ENCODE data around the gene XRCC4. TPM values are rescaled to one million over a fixed set of nuclear protein-coding genes. Genes with fewer than 3 reads are reported as not detected.

XRCC4 gene
- total RNA-seq, 1 donor, result 36.5 TPM

- TF ChIP-seq CTCF (IDR thresholded peaks at IDR 0.05; ENCODE audit: insufficient read depth, low read length), result no peak
- DNase-seq (ENCODE audit: low read depth), result no peak
These were observed 141.7 kb downstream of the XRCC4 start for GRCh38 chr5:83219077-83219476.

GRCh38 chr5:83219495-83219894 is 142.1 kb downstream of the XRCC4 start:
- no peak for TF ChIP-seq CTCF (IDR thresholded peaks at IDR 0.05; ENCODE audit: insufficient read depth, low read length)
- DNase-seq (ENCODE audit: low read depth), result no peak
- no peak overlapping the region for H3K4me3 ChIP-seq (ENCODE audit: low read depth, low read length)

More at GRCh38 chr5:83219077-83219476, 141.7 kb downstream of the XRCC4 start:
- no peak overlapping the region for H3K4me3 ChIP-seq (ENCODE audit: low read depth, low read length)

GRCh38 chr5:83220331-83220730 is 143.0 kb downstream of the XRCC4 start:
- no peak for DNase-seq (ENCODE audit: low read depth)

GRCh38 chr5:83222906-83223305 is 145.6 kb downstream of the XRCC4 start:
- TF ChIP-seq CTCF (IDR thresholded peaks at IDR 0.05; ENCODE audit: insufficient read depth, low read length), result no peak
- no peak overlapping the region for H3K4me3 ChIP-seq (ENCODE audit: low read depth, low read length)
- no peak for DNase-seq (ENCODE audit: low read depth)

More at GRCh38 chr5:83220331-83220730, 143.0 kb downstream of the XRCC4 start:
- no peak overlapping the region for H3K4me3 ChIP-seq (ENCODE audit: low read depth, low read length)
- TF ChIP-seq CTCF (IDR thresholded peaks at IDR 0.05; ENCODE audit: insufficient read depth, low read length), result no peak

GRCh38 chr5:83227611-83228010 is 150.3 kb downstream of the XRCC4 start:
- no peak overlapping the region for H3K4me3 ChIP-seq (ENCODE audit: low read depth, low read length)
- no peak for TF ChIP-seq CTCF (IDR thresholded peaks at IDR 0.05; ENCODE audit: insufficient read depth, low read length)
- peak; percentile 2 for DNase-seq (ENCODE audit: low read depth)

- DNase-seq (ENCODE audit: low read depth), result no peak
- no peak overlapping the region for H3K4me3 ChIP-seq (ENCODE audit: low read depth, low read length)
These were observed 153.2 kb downstream of the XRCC4 start for GRCh38 chr5:83230511-83230910.

More at GRCh38 chr5:83230511-83230910, 153.2 kb downstream of the XRCC4 start:
- no peak for TF ChIP-seq CTCF (IDR thresholded peaks at IDR 0.05; ENCODE audit: insufficient read depth, low read length)

All from fibroblast of the aortic adventitia (primary cell).